ENCODE results near the gene EFEMP2. TPM values are rescaled to one million over a fixed set of nuclear protein-coding genes. Genes with fewer than 3 reads are reported as not detected.

EFEMP2 gene
- total and polyA plus RNA-seq, 4 donors, result 34.2 to 67.0 (median 53.8) TPM

DNA sequence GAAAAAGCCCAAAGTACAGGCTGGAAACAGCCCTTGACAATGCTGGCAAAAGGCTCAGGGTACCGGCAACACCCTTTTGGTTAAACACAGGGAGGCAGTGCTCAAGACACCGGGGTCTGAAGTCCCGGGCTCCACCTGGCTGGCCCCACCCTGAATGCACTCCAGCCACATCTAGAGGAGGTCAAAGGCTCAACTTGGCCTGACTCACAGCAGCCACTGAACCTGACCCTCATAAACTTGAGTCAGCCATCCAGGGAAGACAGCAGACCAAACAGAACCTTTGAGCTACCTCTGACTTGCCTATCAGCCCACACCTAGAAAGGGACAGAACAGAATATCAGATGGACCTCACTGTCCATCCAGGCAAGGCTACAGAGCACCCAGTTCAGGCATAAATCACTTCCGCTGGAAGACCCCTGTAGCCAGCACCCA lies 18.4 kb downstream of the EFEMP2 start:
- no peak for ATAC-seq (ENCODE audit: insufficient read depth, low FRiP score)

DNA sequence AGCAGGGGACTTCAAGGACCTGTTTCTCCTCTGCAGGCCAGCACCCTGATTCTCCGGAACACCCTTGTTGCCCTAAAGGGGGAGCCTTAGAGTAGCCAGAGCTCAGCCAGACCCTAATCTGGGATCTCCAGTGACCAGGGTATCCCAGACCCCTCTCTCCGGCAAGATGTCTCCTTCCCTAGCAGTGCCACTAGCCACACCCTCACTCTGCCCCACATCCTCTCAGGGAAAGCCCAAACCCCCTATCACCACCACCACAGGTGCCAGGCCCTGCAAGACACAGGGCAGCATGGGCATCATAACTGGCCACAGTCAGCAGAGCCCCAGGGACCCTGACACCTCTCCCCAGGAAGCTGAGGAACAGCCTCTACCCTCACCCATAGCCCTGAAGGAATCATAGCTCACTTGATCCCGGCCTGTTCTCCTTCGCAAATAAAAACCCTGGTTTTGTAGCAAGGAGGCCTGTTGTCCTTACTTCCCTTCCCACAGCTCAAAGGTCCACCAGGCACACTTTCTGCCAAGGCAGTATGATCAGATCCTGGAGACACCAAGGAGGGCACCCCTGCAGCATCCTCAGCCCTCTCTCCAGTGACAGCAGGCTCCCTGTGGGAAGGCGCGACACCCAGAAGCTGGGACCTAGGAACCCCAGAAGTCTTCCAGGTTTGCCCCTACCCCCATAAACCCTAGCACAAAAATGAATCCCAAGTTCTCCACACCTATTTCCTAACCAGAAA lies 19.2 kb downstream of the EFEMP2 start:
- Histone ChIP-seq H3K27ac (ENCODE audit: low read depth in 1 of 2, low read length in 1 of 2) (no peak overlapping the region), H3K9me3 (ENCODE audit: control insufficient read depth in 4 of 4, insufficient read depth in 3 of 4, low read length in 3 of 4) (peaks cover 0 to 6% (median 2%) of the 10 kb centered on the region in 4 donors), H3K4me3 (no peak overlapping the region), H3K4me1 (ENCODE audit: control insufficient read depth in 5 of 5, insufficient read depth in 5 of 5, low read length in 5 of 5) (peaks cover 0 to 15% (median 8%) of the 10 kb centered on the region in 5 donors), H3K27me3 (ENCODE audit: control insufficient read depth in 3 of 3, insufficient read depth in 3 of 3, low read length in 2 of 3) (no peaks in the 10 kb centered on the region), H3K9ac (ENCODE audit: insufficient read depth in 1 of 2, low read length in 2 of 2) (no peak overlapping the region), H3K36me3 (ENCODE audit: control insufficient read depth in 4 of 4, insufficient read depth in 4 of 4, low read length in 4 of 4) (peaks cover 24 to 53% (median 31%) of the 10 kb centered on the region in 4 donors)
- DNase-seq, result no peak
- WGBS, 2 donors, result 91 to 95% methylated on average over 6 of the region's 6 CpGs
- TF ChIP-seq, protein P1, sequence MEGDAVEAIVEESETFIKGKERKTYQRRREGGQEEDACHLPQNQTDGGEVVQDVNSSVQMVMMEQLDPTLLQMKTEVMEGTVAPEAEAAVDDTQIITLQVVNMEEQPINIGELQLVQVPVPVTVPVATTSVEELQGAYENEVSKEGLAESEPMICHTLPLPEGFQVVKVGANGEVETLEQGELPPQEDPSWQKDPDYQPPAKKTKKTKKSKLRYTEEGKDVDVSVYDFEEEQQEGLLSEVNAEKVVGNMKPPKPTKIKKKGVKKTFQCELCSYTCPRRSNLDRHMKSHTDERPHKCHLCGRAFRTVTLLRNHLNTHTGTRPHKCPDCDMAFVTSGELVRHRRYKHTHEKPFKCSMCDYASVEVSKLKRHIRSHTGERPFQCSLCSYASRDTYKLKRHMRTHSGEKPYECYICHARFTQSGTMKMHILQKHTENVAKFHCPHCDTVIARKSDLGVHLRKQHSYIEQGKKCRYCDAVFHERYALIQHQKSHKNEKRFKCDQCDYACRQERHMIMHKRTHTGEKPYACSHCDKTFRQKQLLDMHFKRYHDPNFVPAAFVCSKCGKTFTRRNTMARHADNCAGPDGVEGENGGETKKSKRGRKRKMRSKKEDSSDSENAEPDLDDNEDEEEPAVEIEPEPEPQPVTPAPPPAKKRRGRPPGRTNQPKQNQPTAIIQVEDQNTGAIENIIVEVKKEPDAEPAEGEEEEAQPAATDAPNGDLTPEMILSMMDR (IDR thresholded peaks at IDR 0.05; ENCODE audit: control extremely low read depth, extremely low read depth), result no peak
- ATAC-seq (ENCODE audit: insufficient read depth, low FRiP score), result no peak

More for the DNA sequence above, 18.4 kb downstream of the EFEMP2 start:
- H3K27ac ChIP-seq (ENCODE audit: low read depth in 1 of 2, low read length in 1 of 2), result no peak overlapping the region
- H3K4me1 ChIP-seq (ENCODE audit: control insufficient read depth in 5 of 5, insufficient read depth in 5 of 5, low read length in 5 of 5), result peaks cover 0 to 22% (median 10%) of the 10 kb centered on the region in 5 donors
- H3K4me3 ChIP-seq, result no peak overlapping the region
- peaks cover 0 to 6% (median 2%) of the 10 kb centered on the region in 4 donors for H3K9me3 ChIP-seq (ENCODE audit: control insufficient read depth in 4 of 4, insufficient read depth in 3 of 4, low read length in 3 of 4)
- 91 to 99% methylated on average over 4 of the region's 4 CpGs for WGBS, 2 donors
- peaks cover 24 to 53% (median 31%) of the 10 kb centered on the region in 4 donors for H3K36me3 ChIP-seq (ENCODE audit: control insufficient read depth in 4 of 4, insufficient read depth in 4 of 4, low read length in 4 of 4)
- no peak for DNase-seq
- H3K27me3 ChIP-seq (ENCODE audit: control insufficient read depth in 3 of 3, insufficient read depth in 3 of 3, low read length in 2 of 3), result no peaks in the 10 kb centered on the region
- no peak overlapping the region for H3K9ac ChIP-seq (ENCODE audit: insufficient read depth in 1 of 2, low read length in 2 of 2)
- TF ChIP-seq, protein P1 (IDR thresholded peaks at IDR 0.05; ENCODE audit: control extremely low read depth, extremely low read depth), result no peak

DNA sequence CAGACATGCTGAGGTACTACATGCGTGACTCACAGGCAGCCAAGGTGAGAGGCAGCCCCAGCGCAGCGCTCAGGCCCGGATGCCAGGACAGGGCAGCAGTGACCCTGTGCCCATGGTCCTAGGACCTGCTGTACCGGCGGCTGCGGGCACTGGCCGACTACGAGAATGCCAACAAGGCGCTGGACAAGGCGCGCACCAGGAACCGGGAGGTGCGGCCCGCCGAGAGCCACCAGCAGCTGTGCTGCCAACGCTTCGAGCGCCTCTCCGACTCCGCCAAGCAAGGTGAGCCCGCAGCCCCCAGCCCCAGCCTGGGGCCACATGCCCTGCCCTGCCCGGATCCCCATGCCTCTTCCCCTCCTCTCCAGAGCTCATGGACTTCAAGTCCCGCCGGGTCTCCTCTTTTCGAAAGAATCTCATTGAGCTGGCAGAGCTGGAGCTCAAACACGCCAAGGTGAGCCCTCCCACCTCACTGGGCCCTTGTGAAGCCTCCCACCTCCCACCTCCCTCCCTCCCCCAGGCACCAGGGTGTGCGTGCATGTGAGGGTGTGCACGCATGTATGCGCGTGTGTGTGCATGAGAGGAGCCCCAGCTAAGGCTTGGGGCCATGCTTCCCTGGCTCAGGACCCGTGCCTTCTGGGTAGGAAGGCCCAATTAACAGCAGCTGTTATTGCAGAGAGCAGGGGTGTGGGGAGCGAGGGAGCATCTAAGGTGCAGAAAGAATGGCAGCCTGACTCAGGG lies 19.9 kb downstream of the EFEMP2 start:
- H3K27ac ChIP-seq (ENCODE audit: low read depth in 1 of 2, low read length in 1 of 2), result no peak overlapping the region
- no peak overlapping the region for H3K9ac ChIP-seq (ENCODE audit: insufficient read depth in 1 of 2, low read length in 2 of 2)
- H3K4me3 ChIP-seq, result no peak overlapping the region
- peak in 1 of 3 donors; percentile 10 for DNase-seq
- H3K36me3 ChIP-seq (ENCODE audit: control insufficient read depth in 4 of 4, insufficient read depth in 4 of 4, low read length in 4 of 4), result peaks cover 24 to 53% (median 31%) of the 10 kb centered on the region in 4 donors
- TF ChIP-seq, protein P1 (IDR thresholded peaks at IDR 0.05; ENCODE audit: control extremely low read depth, extremely low read depth), result no peak
- ATAC-seq (ENCODE audit: insufficient read depth, low FRiP score), result no peak
- peaks cover 0 to 6% (median 2%) of the 10 kb centered on the region in 4 donors for H3K9me3 ChIP-seq (ENCODE audit: control insufficient read depth in 4 of 4, insufficient read depth in 3 of 4, low read length in 3 of 4)
- H3K4me1 ChIP-seq (ENCODE audit: control insufficient read depth in 5 of 5, insufficient read depth in 5 of 5, low read length in 5 of 5), result peaks cover 0 to 14% (median 8%) of the 10 kb centered on the region in 5 donors
- H3K27me3 ChIP-seq (ENCODE audit: control insufficient read depth in 3 of 3, insufficient read depth in 3 of 3, low read length in 2 of 3), result no peaks in the 10 kb centered on the region
- 93 to 94% methylated on average over 26 to 33 of the region's 33 CpGs for WGBS, 2 donors
